Glutamatergic neuron (in vitro differentiated cells): ENCODE data around the gene CD28. TPM values are rescaled to one million over a fixed set of nuclear protein-coding genes. Genes with fewer than 3 reads are reported as not detected.

Source experiments
- DNase-seq: peaks from one replicate; pipeline ENCODE4 v3.0.0; 2022
- H3K27ac Mint-ChIP-seq: one replicate; pipeline ENCODE4 v1.8.0; 2020; ENCODE audit warnings: mild to moderate bottlenecking, mixed read lengths, inconsistent platforms; ENCODE audit not compliant: unreplicated experiment
- H3K27me3 Mint-ChIP-seq: one replicate; pipeline ENCODE4 v1.8.0; 2020; ENCODE audit warnings: mild to moderate bottlenecking, moderate library complexity, mixed read lengths, inconsistent platforms; ENCODE audit not compliant: unreplicated experiment
- H3K36me3 Mint-ChIP-seq: one replicate; pipeline ENCODE4 v1.8.0; 2020; ENCODE audit warnings: mild to moderate bottlenecking, mixed read lengths, inconsistent platforms; ENCODE audit not compliant: unreplicated experiment
- H3K4me1 Mint-ChIP-seq: one replicate; pipeline ENCODE4 v1.8.0; 2020; ENCODE audit warnings: mild to moderate bottlenecking, low read depth, mixed read lengths, inconsistent platforms; ENCODE audit not compliant: unreplicated experiment
- H3K4me3 Mint-ChIP-seq: one replicate; pipeline ENCODE4 v1.8.0; 2020; ENCODE audit warnings: mild to moderate bottlenecking, mixed read lengths, inconsistent platforms; ENCODE audit not compliant: unreplicated experiment
- H3K9me3 Mint-ChIP-seq: one replicate; pipeline ENCODE4 v1.8.0; 2020; ENCODE audit warnings: mild to moderate bottlenecking, moderate library complexity, mixed read lengths, inconsistent platforms; ENCODE audit not compliant: unreplicated experiment
- total RNA-seq: library from RNA; stranded (reverse); fragmentation: NEBNext Ultra II Directional; extraction: Animal tissue kit (Norgen Biotek cat#: 25700); gene quantifications from one replicate; pipeline ENCODE4 v1.2.1, GENCODE V29; 2021; ENCODE audit not compliant: unreplicated experiment
- TF ChIP-seq, protein P1 (sequence below): fragments of 200-600 bp; sonication (generic); IDR thresholded peaks from one replicate; pipeline ENCODE4 v1.5.0; 2021; ENCODE audit not compliant: partially characterized antibody, unreplicated experiment

CD28 gene
- total RNA-seq, 1 donor from 2014 or later = not detected

DNA sequence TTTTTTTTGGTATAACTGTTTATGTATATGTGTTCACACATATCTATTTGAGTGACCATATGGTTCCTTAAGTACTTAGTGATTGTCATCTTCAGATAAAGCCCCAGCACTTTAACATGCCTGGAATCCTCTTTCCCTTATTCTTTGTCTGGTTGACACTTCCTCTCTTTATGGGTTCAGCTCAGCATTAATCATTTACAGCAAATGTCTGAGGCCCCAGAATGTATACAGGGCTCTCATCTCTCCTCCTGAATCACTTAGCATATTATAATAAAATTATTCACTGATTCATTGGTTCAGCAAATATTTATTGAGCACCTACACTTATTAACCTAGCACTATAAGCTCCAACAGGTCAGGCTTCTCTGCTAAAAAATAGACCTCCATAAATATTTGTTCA, 43.5 kb upstream of the CD28 start:
- DNase-seq = no peak
- Mint-ChIP-seq H3K9me3 (no peaks in the 10 kb centered on the region), H3K27ac (no peak overlapping the region), H3K36me3 (no peaks in the 10 kb centered on the region), H3K4me3 (no peak overlapping the region), H3K27me3 (no peaks in the 10 kb centered on the region), H3K4me1 (no peaks in the 10 kb centered on the region)
- TF ChIP-seq, protein P1, sequence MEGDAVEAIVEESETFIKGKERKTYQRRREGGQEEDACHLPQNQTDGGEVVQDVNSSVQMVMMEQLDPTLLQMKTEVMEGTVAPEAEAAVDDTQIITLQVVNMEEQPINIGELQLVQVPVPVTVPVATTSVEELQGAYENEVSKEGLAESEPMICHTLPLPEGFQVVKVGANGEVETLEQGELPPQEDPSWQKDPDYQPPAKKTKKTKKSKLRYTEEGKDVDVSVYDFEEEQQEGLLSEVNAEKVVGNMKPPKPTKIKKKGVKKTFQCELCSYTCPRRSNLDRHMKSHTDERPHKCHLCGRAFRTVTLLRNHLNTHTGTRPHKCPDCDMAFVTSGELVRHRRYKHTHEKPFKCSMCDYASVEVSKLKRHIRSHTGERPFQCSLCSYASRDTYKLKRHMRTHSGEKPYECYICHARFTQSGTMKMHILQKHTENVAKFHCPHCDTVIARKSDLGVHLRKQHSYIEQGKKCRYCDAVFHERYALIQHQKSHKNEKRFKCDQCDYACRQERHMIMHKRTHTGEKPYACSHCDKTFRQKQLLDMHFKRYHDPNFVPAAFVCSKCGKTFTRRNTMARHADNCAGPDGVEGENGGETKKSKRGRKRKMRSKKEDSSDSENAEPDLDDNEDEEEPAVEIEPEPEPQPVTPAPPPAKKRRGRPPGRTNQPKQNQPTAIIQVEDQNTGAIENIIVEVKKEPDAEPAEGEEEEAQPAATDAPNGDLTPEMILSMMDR = no peak

DNA sequence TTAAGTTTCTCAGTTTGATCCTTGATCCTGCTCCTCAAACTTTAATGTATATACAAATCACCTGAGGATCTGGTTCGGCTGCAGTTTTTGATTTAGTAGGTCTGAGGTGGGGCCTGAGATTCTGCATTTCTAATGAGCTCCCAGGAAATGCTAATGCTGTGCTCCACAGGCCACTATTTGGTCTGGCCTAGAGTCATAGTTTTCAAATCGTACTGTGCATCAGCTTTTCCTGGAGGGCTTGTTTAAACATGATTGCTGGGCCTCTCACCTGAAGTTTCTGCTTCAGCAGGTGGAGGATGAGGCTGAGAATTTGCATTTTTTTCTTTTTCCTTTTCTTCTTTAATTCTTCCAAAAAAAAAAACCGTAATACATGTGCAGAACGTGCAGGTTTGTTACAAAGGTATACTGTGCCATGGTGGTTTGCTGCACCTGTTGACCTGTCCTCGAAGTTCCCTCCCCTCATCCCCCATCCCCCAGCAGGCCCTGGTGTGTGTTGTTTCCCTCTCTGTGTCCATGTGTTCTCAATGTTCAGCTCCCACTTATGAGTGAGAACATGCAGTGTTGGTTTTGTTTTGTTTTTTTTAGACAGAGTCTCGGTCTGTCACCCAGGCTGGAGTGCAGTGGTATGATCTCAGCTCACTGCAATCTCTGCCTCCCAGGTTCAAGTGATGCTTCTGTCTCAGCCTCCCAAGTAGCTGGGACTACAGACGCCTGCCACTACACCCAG, 42.2 kb upstream of the CD28 start:
- no peak for DNase-seq
- Mint-ChIP-seq H3K4me1 (no peaks in the 10 kb centered on the region), H3K9me3 (no peaks in the 10 kb centered on the region), H3K27me3 (no peaks in the 10 kb centered on the region), H3K27ac (no peak overlapping the region), H3K4me3 (no peak overlapping the region), H3K36me3 (no peaks in the 10 kb centered on the region)
- TF ChIP-seq, protein P1 = no peak

DNA sequence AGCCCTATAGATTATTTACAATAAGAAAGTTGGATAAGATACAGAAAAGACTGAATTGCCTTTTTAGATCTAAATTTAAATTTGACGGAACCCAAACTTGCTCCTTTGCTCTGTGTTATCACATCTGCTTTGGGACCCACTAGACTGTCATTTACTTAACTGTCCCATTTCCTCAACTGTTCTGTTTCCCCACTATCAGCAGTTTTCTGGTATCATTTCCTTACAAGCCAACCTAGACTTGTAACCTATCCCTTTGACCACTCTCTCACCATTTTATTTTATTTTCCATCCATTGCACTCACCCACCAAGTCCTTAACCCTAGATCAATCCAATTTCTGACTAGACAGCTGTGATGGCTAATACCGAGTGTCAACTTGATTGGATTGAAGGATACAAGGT, 38.6 kb upstream of the CD28 start:
- H3K4me3 Mint-ChIP-seq = peak overlapping the region; percentile 1
- no peaks in the 10 kb centered on the region for H3K4me1 Mint-ChIP-seq
- peaks cover 2% of the 10 kb centered on the region for H3K9me3 Mint-ChIP-seq
- TF ChIP-seq, protein P1 = no peak
- no peaks in the 10 kb centered on the region for H3K36me3 Mint-ChIP-seq
- DNase-seq = no peak
- no peak overlapping the region for H3K27ac Mint-ChIP-seq
- H3K27me3 Mint-ChIP-seq = no peaks in the 10 kb centered on the region

DNA sequence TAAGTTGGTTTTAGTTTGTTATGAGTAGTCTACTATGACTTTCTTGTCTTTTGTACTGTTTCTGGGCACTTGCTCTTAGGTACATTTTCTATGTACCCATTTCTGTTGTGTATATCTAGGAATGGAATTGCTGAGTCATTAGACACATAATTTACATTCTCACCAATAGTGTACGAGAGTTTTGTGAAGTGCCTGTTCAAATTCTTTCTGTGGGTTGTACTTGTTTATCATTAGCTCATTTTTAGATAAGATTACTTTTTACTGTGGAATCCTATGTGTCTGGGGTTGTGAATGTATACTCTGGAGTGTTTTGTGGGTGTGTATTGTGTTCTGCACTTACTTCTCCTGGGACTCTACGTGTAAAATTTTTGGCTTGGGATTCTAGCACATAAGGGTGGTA, 36.6 kb upstream of the CD28 start:
- no peak for DNase-seq
- peaks cover 4% of the 10 kb centered on the region for H3K4me1 Mint-ChIP-seq
- TF ChIP-seq, protein P1 = no peak
- peaks cover 4% of the 10 kb centered on the region for H3K36me3 Mint-ChIP-seq
- H3K9me3 Mint-ChIP-seq = peaks cover 2% of the 10 kb centered on the region
- H3K27me3 Mint-ChIP-seq = no peaks in the 10 kb centered on the region
- no peak overlapping the region for H3K27ac Mint-ChIP-seq
- H3K4me3 Mint-ChIP-seq = no peak overlapping the region

DNA sequence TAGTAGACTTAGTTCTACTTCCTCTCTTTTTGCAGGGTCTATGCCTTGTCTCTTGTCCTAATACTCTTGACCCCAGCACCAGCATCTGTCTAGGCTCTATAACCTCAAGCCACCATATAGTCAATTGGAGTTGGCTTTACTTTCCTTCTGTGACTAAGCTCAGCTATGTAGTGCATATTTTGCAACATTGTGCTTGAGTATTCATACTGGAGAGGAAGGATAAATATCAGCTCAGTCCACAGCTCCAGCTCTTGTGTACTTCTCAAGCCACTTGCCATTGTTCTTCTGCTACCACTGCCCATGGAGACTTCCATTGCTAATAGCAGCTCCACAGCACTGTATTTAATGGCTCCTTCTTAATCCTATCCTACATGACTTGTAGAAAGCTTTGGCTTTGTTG, 35.5 kb upstream of the CD28 start:
- no peak overlapping the region for H3K27ac Mint-ChIP-seq
- H3K4me3 Mint-ChIP-seq = no peak overlapping the region
- TF ChIP-seq, protein P1 = no peak
- no peaks in the 10 kb centered on the region for H3K27me3 Mint-ChIP-seq
- DNase-seq = no peak
- peaks cover 4% of the 10 kb centered on the region for H3K4me1 Mint-ChIP-seq
- peaks cover 2% of the 10 kb centered on the region for H3K9me3 Mint-ChIP-seq
- peaks cover 4% of the 10 kb centered on the region for H3K36me3 Mint-ChIP-seq
